ENCODE results near the gene MID1IP1. TPM values are rescaled to one million over a fixed set of nuclear protein-coding genes. Genes with fewer than 3 reads are reported as not detected.

MID1IP1 gene
- total and polyA plus RNA-seq, 8 donors = 16.7 to 69.3 (median 49.7) TPM

DNA sequence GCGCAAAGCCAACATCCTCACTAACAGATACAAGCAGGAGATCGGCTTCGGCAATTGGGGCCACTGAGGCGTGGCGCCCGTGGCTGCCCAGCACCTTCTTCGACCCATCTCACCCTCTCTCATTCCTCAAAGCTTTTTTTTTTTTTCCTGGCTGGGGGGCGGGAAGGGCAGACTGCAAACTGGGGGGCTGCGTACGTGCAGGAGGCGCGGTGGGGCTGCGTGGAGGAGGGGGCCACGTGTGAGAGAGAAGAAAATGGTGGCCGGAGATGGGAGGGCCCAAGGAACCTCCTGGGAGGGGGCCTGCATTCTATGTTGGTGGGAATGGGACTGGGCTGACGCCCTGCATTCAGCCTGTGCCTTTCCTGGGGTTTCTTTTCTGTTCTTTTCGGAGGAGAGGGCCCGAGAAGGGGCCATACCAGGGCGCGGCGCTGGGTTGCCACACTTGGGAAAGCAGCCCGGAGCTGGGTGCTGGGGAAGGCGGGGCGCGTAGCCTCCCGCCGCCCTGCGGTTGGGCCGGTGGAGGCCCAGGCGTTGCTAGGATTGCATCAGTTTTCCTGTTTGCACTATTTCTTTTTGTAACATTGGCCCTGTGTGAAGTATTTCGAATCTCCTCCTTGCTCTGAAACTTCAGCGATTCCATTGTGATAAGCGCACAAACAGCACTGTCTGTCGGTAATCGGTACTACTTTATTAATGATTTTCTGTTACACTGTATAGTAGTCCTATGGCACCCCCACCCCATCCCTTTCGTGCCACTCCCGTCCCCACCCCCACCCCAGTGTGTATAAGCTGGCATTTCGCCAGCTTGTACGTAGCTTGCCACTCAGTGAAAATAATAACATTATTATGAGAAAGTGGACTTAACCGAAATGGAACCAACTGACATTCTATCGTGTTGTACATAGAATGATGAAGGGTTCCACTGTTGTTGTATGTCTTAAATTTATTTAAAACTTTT lies 4.5 kb downstream of the MID1IP1 start:
- intact Hi-C loops (cut with DNase I; ENCODE audit: low total_unique reads) = no loop called here
- peaks cover 0 to 5% (median 0%) of the 10 kb centered on the region in 4 donors for H3K9me3 ChIP-seq
- DNase-seq = peak; percentile 74 to 85
- no peaks in the 10 kb centered on the region for H3K36me3 ChIP-seq
- WGBS, 5 donors = 1 to 38% (median 3%) methylated on average over 28 to 41 of the region's 41 CpGs
- no peak for TF ChIP-seq CTCF (IDR thresholded peaks at IDR 0.05)
- no peak for TF ChIP-seq POLR2A (IDR thresholded peaks at IDR 0.05)
- peak in 2 of 3 donors; percentile 48 to 69 for TF ChIP-seq POLR2AphosphoS5 (IDR thresholded peaks at IDR 0.05)
- TF ChIP-seq EP300 (IDR thresholded peaks at IDR 0.05) = no peak
- peaks cover 0 to 37% (median 19%) of the 10 kb centered on the region in 4 donors for H3K4me1 ChIP-seq
- H3K4me3 ChIP-seq = peak overlapping the region; percentile 58 to 72 (median 67)
- H3K27ac ChIP-seq = peak overlapping the region; percentile 93 to 95 (median 94)
- peaks cover 0 to 7% (median 0%) of the 10 kb centered on the region in 3 donors for H3K27me3 ChIP-seq

- 21 to 44% (median 31%) methylated on average over 7 of the region's 7 CpGs for WGBS, 5 donors
- Histone ChIP-seq H3K27me3 (no peaks in the 10 kb centered on the region), H3K4me1 (peaks cover 0 to 34% (median 16%) of the 10 kb centered on the region in 4 donors), H3K27ac (peak overlapping the region in 4 of 5 donors; percentile 93 to 95 (median 94)), H3K36me3 (no peaks in the 10 kb centered on the region), H3K9me3 (peaks cover 0 to 5% (median 0%) of the 10 kb centered on the region in 4 donors), H3K4me3 (peak overlapping the region; percentile 15 to 72 (median 40))
- TF ChIP-seq POLR2A (IDR thresholded peaks at IDR 0.05) (no peak), CTCF (IDR thresholded peaks at IDR 0.05) (no peak)
- DNase-seq = peak in 1 of 2 donors; percentile 37
- intact Hi-C loops (cut with DNase I; ENCODE audit: low total_unique reads) = no loop called here
Measured at GRCh38 chrX:38806875-38807621, 5.8 kb downstream of the MID1IP1 start.

DNA sequence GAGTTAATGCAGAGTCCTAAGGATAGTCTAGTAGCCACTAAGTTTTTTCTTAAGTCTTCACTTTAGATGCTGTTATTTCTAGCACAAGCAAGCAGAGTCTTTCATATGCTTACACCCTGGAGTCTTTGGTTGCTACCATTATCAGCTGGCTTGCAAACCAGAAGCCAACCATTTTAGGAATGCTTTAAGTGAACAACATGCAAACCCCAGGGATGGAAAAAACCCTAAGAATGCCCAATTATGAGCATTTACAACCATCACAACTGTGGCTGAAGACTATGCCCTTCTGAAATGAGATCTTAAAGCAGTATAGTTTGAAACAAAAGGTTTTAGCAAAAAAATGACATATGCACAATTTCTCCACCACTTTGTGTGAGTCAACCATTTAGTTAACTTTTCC lies 6.6 kb downstream of the MID1IP1 start:
- Histone ChIP-seq H3K27me3 (no peaks in the 10 kb centered on the region), H3K4me1 (peaks cover 0 to 28% (median 14%) of the 10 kb centered on the region in 4 donors), H3K27ac (no peak overlapping the region), H3K36me3 (no peaks in the 10 kb centered on the region), H3K4me3 (no peak overlapping the region), H3K9me3 (peaks cover 0 to 5% (median 0%) of the 10 kb centered on the region in 4 donors)
- TF ChIP-seq EP300 (IDR thresholded peaks at IDR 0.05) (no peak), POLR2A (IDR thresholded peaks at IDR 0.05) (no peak), POLR2AphosphoS5 (IDR thresholded peaks at IDR 0.05) (no peak), CTCF (IDR thresholded peaks at IDR 0.05) (no peak)
- intact Hi-C loops (cut with DNase I; ENCODE audit: low total_unique reads) = no loop called here
- DNase-seq = no peak

- 36 to 53% (median 43%) methylated on average over 3 of the region's 3 CpGs for WGBS, 5 donors
- no peak for TF ChIP-seq POLR2A (IDR thresholded peaks at IDR 0.05)
- TF ChIP-seq POLR2AphosphoS5 (IDR thresholded peaks at IDR 0.05) = no peak
- no peak for TF ChIP-seq CTCF (IDR thresholded peaks at IDR 0.05)
- no peak for TF ChIP-seq EP300 (IDR thresholded peaks at IDR 0.05)
Measured at GRCh38 chrX:38811515-38812243, 10.4 kb downstream of the MID1IP1 start.

More at GRCh38 chrX:38811515-38812243, 10.4 kb downstream of the MID1IP1 start:
- H3K4me3 ChIP-seq = no peak overlapping the region
- intact Hi-C loops (cut with DNase I; ENCODE audit: low total_unique reads) = no loop called here
- DNase-seq = no peak
- H3K27me3 ChIP-seq = no peaks in the 10 kb centered on the region
- peaks cover 0 to 22% (median 13%) of the 10 kb centered on the region in 4 donors for H3K4me1 ChIP-seq
- no peaks in the 10 kb centered on the region for H3K36me3 ChIP-seq
- no peak overlapping the region for H3K27ac ChIP-seq
- H3K9me3 ChIP-seq = no peaks in the 10 kb centered on the region
